ENCODE results near the gene COBLL1.

COBLL1 gene

GRCh38 chr2:164841719-164842623 is at the start of gene COBLL1:
Gene COBLL1, minus strand, starts transcription at chr2:164841823. Its CDS starts 627 bp downstream, at chr2:164841196.
- no peak within 1 kb of the TSS; the same call in 1 of the 2 replicates for H3K27ac ChIP-seq

GRCh38 chr2:164890544-164890943 is 48.9 kb upstream of the COBLL1 start:
- no peak overlapping the region for H3K4me3 ChIP-seq
- no peak for DNase-seq (ENCODE audit: low read depth, low spot score)
- TF ChIP-seq POLR2AphosphoS5 (IDR thresholded peaks at IDR 0.05; ENCODE audit: borderline replicate concordance, low read depth, low read length): no peak
- no peak for TF ChIP-seq EZH2 (IDR thresholded peaks at IDR 0.05)
- TF ChIP-seq FOXP2 (optimal IDR thresholded peaks at IDR 0.05; ENCODE audit: control extremely low read depth, extremely low read length, insufficient read depth): no peak
- H3K9me3 ChIP-seq (ENCODE audit: low read depth, low read length): no peaks in the 10 kb centered on the region
- H3K9ac ChIP-seq (ENCODE audit: insufficient read length): no peak overlapping the region
- no peak overlapping the region for H3K27ac ChIP-seq
- H3K36me3 ChIP-seq (ENCODE audit: insufficient read depth, low read length): no peaks in the 10 kb centered on the region

More at GRCh38 chr2:164841719-164842623, at the start of gene COBLL1:
- no peak for DNase-seq (ENCODE audit: low read depth, low spot score)
- Histone ChIP-seq H3K36me3 (ENCODE audit: insufficient read depth, low read length) (no peaks in the 10 kb centered on the region), H3K4me3 (peak within 1 kb of the TSS; percentile 93), H3K9me3 (ENCODE audit: low read depth, low read length) (no peaks in the 10 kb centered on the region), H3K9ac (ENCODE audit: insufficient read length) (peak within 1 kb of the TSS; percentile 84)
- TF ChIP-seq POLR2AphosphoS5 (IDR thresholded peaks at IDR 0.05; ENCODE audit: borderline replicate concordance, low read depth, low read length) (no peak), FOXP2 (optimal IDR thresholded peaks at IDR 0.05; ENCODE audit: control extremely low read depth, extremely low read length, insufficient read depth) (no peak), EZH2 (IDR thresholded peaks at IDR 0.05) (no peak)

GRCh38 chr2:164888592-164888991 is 47.0 kb upstream of the COBLL1 start:
- TF ChIP-seq FOXP2 (optimal IDR thresholded peaks at IDR 0.05; ENCODE audit: control extremely low read depth, extremely low read length, insufficient read depth) (no peak), EZH2 (IDR thresholded peaks at IDR 0.05) (no peak), POLR2AphosphoS5 (IDR thresholded peaks at IDR 0.05; ENCODE audit: borderline replicate concordance, low read depth, low read length) (no peak)
- Histone ChIP-seq H3K36me3 (ENCODE audit: insufficient read depth, low read length) (no peaks in the 10 kb centered on the region), H3K4me3 (no peak overlapping the region), H3K9me3 (ENCODE audit: low read depth, low read length) (no peaks in the 10 kb centered on the region), H3K9ac (ENCODE audit: insufficient read length) (no peak overlapping the region), H3K27ac (no peak overlapping the region)
- no peak for DNase-seq (ENCODE audit: low read depth, low spot score)

- H3K27ac ChIP-seq: no peak overlapping the region
- H3K4me3 ChIP-seq: no peak overlapping the region
- TF ChIP-seq FOXP2 (optimal IDR thresholded peaks at IDR 0.05; ENCODE audit: control extremely low read depth, extremely low read length, insufficient read depth) (no peak), POLR2AphosphoS5 (IDR thresholded peaks at IDR 0.05; ENCODE audit: borderline replicate concordance, low read depth, low read length) (no peak), EZH2 (IDR thresholded peaks at IDR 0.05) (no peak)
- H3K9me3 ChIP-seq (ENCODE audit: low read depth, low read length): no peaks in the 10 kb centered on the region
- DNase-seq (ENCODE audit: low read depth, low spot score): no peak
- no peaks in the 10 kb centered on the region for H3K36me3 ChIP-seq (ENCODE audit: insufficient read depth, low read length)
- H3K9ac ChIP-seq (ENCODE audit: insufficient read length): no peak overlapping the region
Measured at GRCh38 chr2:164887434-164888144, 46.0 kb upstream of the COBLL1 start.

- Histone ChIP-seq H3K9me3 (ENCODE audit: low read depth, low read length) (no peaks in the 10 kb centered on the region), H3K36me3 (ENCODE audit: insufficient read depth, low read length) (no peaks in the 10 kb centered on the region), H3K4me3 (no peak overlapping the region), H3K27ac (no peak overlapping the region), H3K9ac (ENCODE audit: insufficient read length) (no peak overlapping the region)
- no peak for DNase-seq (ENCODE audit: low read depth, low spot score)
- TF ChIP-seq POLR2AphosphoS5 (IDR thresholded peaks at IDR 0.05; ENCODE audit: borderline replicate concordance, low read depth, low read length) (no peak), EZH2 (IDR thresholded peaks at IDR 0.05) (no peak), FOXP2 (optimal IDR thresholded peaks at IDR 0.05; ENCODE audit: control extremely low read depth, extremely low read length, insufficient read depth) (no peak)
Measured at GRCh38 chr2:164882276-164882675, 40.7 kb upstream of the COBLL1 start.

GRCh38 chr2:164881524-164881923 is 39.9 kb upstream of the COBLL1 start:
- Histone ChIP-seq H3K9me3 (ENCODE audit: low read depth, low read length) (no peaks in the 10 kb centered on the region), H3K27ac (no peak overlapping the region), H3K36me3 (ENCODE audit: insufficient read depth, low read length) (no peaks in the 10 kb centered on the region), H3K4me3 (no peak overlapping the region), H3K9ac (ENCODE audit: insufficient read length) (no peak overlapping the region)
- no peak for TF ChIP-seq EZH2 (IDR thresholded peaks at IDR 0.05)
- TF ChIP-seq FOXP2 (optimal IDR thresholded peaks at IDR 0.05; ENCODE audit: control extremely low read depth, extremely low read length, insufficient read depth): no peak
- no peak for TF ChIP-seq POLR2AphosphoS5 (IDR thresholded peaks at IDR 0.05; ENCODE audit: borderline replicate concordance, low read depth, low read length)
- no peak for DNase-seq (ENCODE audit: low read depth, low spot score)

GRCh38 chr2:164879901-164880535 is 38.4 kb upstream of the COBLL1 start:
- Histone ChIP-seq H3K9ac (ENCODE audit: insufficient read length) (no peak overlapping the region), H3K36me3 (ENCODE audit: insufficient read depth, low read length) (no peaks in the 10 kb centered on the region), H3K4me3 (no peak overlapping the region), H3K9me3 (ENCODE audit: low read depth, low read length) (no peaks in the 10 kb centered on the region), H3K27ac (no peak overlapping the region)
- no peak for DNase-seq (ENCODE audit: low read depth, low spot score)
- no peak for TF ChIP-seq FOXP2 (optimal IDR thresholded peaks at IDR 0.05; ENCODE audit: control extremely low read depth, extremely low read length, insufficient read depth)
- TF ChIP-seq POLR2AphosphoS5 (IDR thresholded peaks at IDR 0.05; ENCODE audit: borderline replicate concordance, low read depth, low read length): no peak
- TF ChIP-seq EZH2 (IDR thresholded peaks at IDR 0.05): no peak

- no peak overlapping the region for H3K9ac ChIP-seq (ENCODE audit: insufficient read length)
- H3K9me3 ChIP-seq (ENCODE audit: low read depth, low read length): no peaks in the 10 kb centered on the region
- no peak for TF ChIP-seq FOXP2 (optimal IDR thresholded peaks at IDR 0.05; ENCODE audit: control extremely low read depth, extremely low read length, insufficient read depth)
- no peak for TF ChIP-seq EZH2 (IDR thresholded peaks at IDR 0.05)
- no peak for TF ChIP-seq POLR2AphosphoS5 (IDR thresholded peaks at IDR 0.05; ENCODE audit: borderline replicate concordance, low read depth, low read length)
Measured at GRCh38 chr2:164877927-164878326, 36.3 kb upstream of the COBLL1 start.

More at GRCh38 chr2:164877927-164878326, 36.3 kb upstream of the COBLL1 start:
- no peak overlapping the region for H3K4me3 ChIP-seq
- H3K36me3 ChIP-seq (ENCODE audit: insufficient read depth, low read length): no peaks in the 10 kb centered on the region
- no peak overlapping the region for H3K27ac ChIP-seq
- no peak for DNase-seq (ENCODE audit: low read depth, low spot score)
